OCI-LY1 (cell line): ENCODE measurements around the gene PDE6C.

Experiments
- H2AFZ ChIP-seq: fragments of 200-600 bp; sonication (generic), shearing (Covaris generic); 2 replicates; pipeline ENCODE4 v1.6.0; 2014; ENCODE audit warnings: antibody characterized with exemption, mild to moderate bottlenecking, low read length
- H3F3A ChIP-seq: fragments of 200-600 bp; sonication (generic), shearing (Covaris generic); 2 replicates; pipeline ENCODE4 v1.6.0; 2014; ENCODE audit warnings: mild to moderate bottlenecking, antibody characterized with exemption, low read length, moderate library complexity; ENCODE audit not compliant: insufficient read depth
- H3K27ac ChIP-seq: fragments of 200-600 bp; sonication (generic); 2 replicates; pipeline ENCODE4 v1.5.1; 2014; ENCODE audit warnings: low read length, mixed run types, mild to moderate bottlenecking, low read depth; ENCODE audit not compliant: poor library complexity, severe bottlenecking
- H3K27me3 ChIP-seq: fragments of 200-600 bp; sonication (generic); 2 replicates; pipeline ENCODE4 v1.6.0; 2014; ENCODE audit warnings: antibody characterized with exemption, mild to moderate bottlenecking, low read length, moderate library complexity; ENCODE audit not compliant: insufficient read depth
- H3K36me3 ChIP-seq: fragments of 200-600 bp; sonication (generic); 2 replicates; pipeline ENCODE4 v1.6.1; 2014; ENCODE audit warnings: mild to moderate bottlenecking, antibody characterized with exemption, low read length, moderate library complexity, mixed read lengths; ENCODE audit not compliant: insufficient read depth
- H3K4me1 ChIP-seq: fragments of 200-600 bp; sonication (generic); 2 replicates; pipeline ENCODE4 v1.5.1; 2014; ENCODE audit warnings: mild to moderate bottlenecking, low read length, moderate library complexity; ENCODE audit not compliant: insufficient read depth, severe bottlenecking
- H3K4me2 ChIP-seq: fragments of 200-600 bp; sonication (generic), shearing (Covaris generic); 2 replicates; pipeline ENCODE4 v1.6.1; 2014; ENCODE audit warnings: low read length
- H3K4me3 ChIP-seq: fragments of 200-600 bp; sonication (generic); 2 replicates; pipeline ENCODE4 v1.5.1; 2014; ENCODE audit warnings: low read length, low read depth, mild to moderate bottlenecking, mixed read lengths; ENCODE audit not compliant: poor library complexity, severe bottlenecking
- H3K79me2 ChIP-seq: fragments of 200-600 bp; shearing (Covaris generic); 2 replicates; pipeline ENCODE4 v1.6.1; 2016; ENCODE audit warnings: mixed run types, low read length, mixed read lengths; ENCODE audit not compliant: insufficient read depth
- H3K9ac ChIP-seq: fragments of 200-600 bp; sonication (generic), shearing (Covaris generic); 2 replicates; pipeline ENCODE4 v1.6.1; 2014; ENCODE audit warnings: mild to moderate bottlenecking, low read length, mixed read lengths
- H3K9me2 ChIP-seq: fragments of 200-600 bp; sonication (generic), shearing (Covaris generic); 2 replicates; pipeline ENCODE4 v1.6.1; 2014; ENCODE audit warnings: low read depth, mild to moderate bottlenecking, low read length, mixed read lengths
- H3K9me3 ChIP-seq: fragments of 200-600 bp; shearing (Covaris generic); 2 replicates; pipeline ENCODE4 v1.6.1; 2014; ENCODE audit warnings: low read length, mixed read lengths
- H4K20me1 ChIP-seq: fragments of 200-600 bp; sonication (generic), shearing (Covaris generic); 2 replicates; pipeline ENCODE4 v1.6.0; 2016; ENCODE audit warnings: mild to moderate bottlenecking, low read length; ENCODE audit not compliant: insufficient read depth
- EZH2 ChIP-seq: fragments of 200-600 bp; sonication (generic), shearing (Covaris generic); IDR thresholded peaks from 2 replicates; pipeline ENCODE4 v1.8.0; 2017; ENCODE audit warnings: borderline replicate concordance, mixed run types, mild to moderate bottlenecking, antibody characterized with exemption, low read length, moderate library complexity, mixed read lengths
- TF ChIP-seq, protein P1 (sequence below): fragments of 200-600 bp; sonication (generic), shearing (Covaris generic); IDR thresholded peaks from 2 replicates; pipeline ENCODE4 v1.5.1; 2017; ENCODE audit warnings: mild to moderate bottlenecking, antibody characterized with exemption, low read length, moderate library complexity, mixed read lengths

Gene PDE6C

DNA sequence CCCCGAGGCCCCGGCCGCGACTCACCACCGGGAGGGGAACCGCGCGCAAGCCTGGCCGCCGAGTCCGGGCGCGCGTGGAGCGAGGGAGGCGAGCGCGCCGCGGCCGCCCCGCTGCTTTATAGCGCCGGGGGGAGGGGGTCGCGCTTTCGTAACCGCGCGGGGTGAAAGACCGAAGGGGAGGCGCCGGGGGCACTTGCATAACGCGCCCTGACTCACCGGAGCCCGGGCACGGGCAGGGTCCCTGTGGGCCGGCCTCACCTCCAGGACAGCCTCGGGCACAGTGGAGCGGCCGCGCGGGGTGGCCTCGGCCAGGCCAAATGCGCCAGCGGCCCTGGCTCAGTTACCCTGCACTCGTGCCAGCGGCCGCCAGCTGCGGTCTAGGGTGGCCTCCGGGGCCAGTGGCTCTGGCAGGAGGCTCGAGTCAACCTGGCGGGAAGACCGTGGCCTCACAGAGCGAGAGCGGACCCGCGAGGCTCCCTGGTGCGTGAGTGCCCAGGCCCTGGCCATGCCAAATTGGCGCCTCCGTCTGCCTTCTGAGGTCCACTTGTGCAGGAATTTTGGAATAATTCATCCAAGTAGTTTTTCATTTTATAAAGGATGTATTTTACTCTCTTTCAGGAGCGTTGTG lies 11.1 kb upstream of the PDE6C start, which contains the start of gene RBP4:
TSS of gene RBP4 (minus strand) at position 90 of the 628 bp plus-strand sequence. CDS start 207 bp downstream, outside the sequence.
- no peak within 1 kb of the TSS for H2AFZ ChIP-seq
- no peaks in the 10 kb centered on the region for H4K20me1 ChIP-seq
- no peak within 1 kb of the TSS for H3K4me2 ChIP-seq
- H3K36me3 ChIP-seq, result no peaks in the 10 kb centered on the region
- H3F3A ChIP-seq, result no peaks in the 10 kb centered on the region
- H3K9ac ChIP-seq, result no peak within 1 kb of the TSS
- no peaks in the 10 kb centered on the region for H3K27me3 ChIP-seq
- H3K4me3 ChIP-seq, result no peak within 1 kb of the TSS
- no peaks in the 10 kb centered on the region for H3K4me1 ChIP-seq
- H3K27ac ChIP-seq, result no peak within 1 kb of the TSS
- no peaks in the 10 kb centered on the region for H3K9me2 ChIP-seq
- no peaks in the 10 kb centered on the region for H3K9me3 ChIP-seq
- no peaks in the 10 kb centered on the region for H3K79me2 ChIP-seq
- TF ChIP-seq, protein P1, sequence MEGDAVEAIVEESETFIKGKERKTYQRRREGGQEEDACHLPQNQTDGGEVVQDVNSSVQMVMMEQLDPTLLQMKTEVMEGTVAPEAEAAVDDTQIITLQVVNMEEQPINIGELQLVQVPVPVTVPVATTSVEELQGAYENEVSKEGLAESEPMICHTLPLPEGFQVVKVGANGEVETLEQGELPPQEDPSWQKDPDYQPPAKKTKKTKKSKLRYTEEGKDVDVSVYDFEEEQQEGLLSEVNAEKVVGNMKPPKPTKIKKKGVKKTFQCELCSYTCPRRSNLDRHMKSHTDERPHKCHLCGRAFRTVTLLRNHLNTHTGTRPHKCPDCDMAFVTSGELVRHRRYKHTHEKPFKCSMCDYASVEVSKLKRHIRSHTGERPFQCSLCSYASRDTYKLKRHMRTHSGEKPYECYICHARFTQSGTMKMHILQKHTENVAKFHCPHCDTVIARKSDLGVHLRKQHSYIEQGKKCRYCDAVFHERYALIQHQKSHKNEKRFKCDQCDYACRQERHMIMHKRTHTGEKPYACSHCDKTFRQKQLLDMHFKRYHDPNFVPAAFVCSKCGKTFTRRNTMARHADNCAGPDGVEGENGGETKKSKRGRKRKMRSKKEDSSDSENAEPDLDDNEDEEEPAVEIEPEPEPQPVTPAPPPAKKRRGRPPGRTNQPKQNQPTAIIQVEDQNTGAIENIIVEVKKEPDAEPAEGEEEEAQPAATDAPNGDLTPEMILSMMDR, result no peak
- TF ChIP-seq EZH2, result no peak

DNA sequence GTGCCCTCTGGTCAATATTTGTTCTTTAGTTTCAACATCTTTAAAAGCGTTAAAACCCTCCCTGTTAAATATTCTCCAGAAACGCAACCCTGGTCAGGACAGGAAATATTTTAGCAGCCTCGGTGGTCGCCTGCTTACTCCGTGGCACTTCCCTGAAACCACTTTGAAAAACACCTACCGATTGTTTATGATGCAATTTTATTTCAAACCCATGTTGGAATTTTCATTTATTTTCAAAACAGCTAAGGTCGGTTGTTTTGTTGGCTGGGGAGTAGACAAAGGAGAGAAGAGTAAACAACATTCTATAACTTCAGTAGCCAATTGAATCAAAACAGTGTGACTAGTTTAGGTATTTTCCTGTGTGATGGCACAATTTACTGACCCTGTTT lies 10.6 kb upstream of the PDE6C start:
- Histone ChIP-seq H3K4me3 (no peak overlapping the region), H3K4me2 (no peak overlapping the region), H2AFZ (no peak overlapping the region), H4K20me1 (no peaks in the 10 kb centered on the region), H3K9me2 (no peaks in the 10 kb centered on the region), H3F3A (no peaks in the 10 kb centered on the region), H3K4me1 (no peaks in the 10 kb centered on the region), H3K79me2 (no peaks in the 10 kb centered on the region), H3K9ac (no peak overlapping the region), H3K27me3 (no peaks in the 10 kb centered on the region), H3K9me3 (no peaks in the 10 kb centered on the region), H3K27ac (no peak overlapping the region), H3K36me3 (no peaks in the 10 kb centered on the region)
- TF ChIP-seq, protein P1, result no peak
- no peak for TF ChIP-seq EZH2

DNA sequence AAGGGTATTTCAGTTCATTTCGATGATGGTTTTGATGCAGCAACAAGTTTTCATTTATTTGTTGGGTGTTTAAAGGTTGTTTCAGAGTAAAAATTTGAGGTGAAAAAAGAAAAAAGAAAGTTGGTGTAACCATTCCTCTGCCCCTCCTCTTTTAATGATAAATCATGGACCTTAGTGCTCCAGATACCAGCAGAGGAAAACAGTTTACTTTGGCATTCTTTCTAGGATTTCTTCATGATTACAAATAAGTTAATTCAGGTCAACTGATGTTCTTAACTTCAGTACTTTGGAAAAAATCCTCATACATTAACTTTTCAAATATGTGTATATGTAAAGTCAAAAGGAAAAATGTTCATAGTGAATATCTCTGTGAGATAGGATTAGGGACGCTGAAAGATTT lies 9.3 kb upstream of the PDE6C start:
- no peak for TF ChIP-seq EZH2
- TF ChIP-seq, protein P1, result no peak
- H3F3A ChIP-seq, result no peaks in the 10 kb centered on the region

More for the DNA sequence above, 9.3 kb upstream of the PDE6C start:
- Histone ChIP-seq H3K27me3 (no peaks in the 10 kb centered on the region), H3K27ac (no peak overlapping the region), H4K20me1 (no peaks in the 10 kb centered on the region), H2AFZ (no peak overlapping the region), H3K4me3 (no peak overlapping the region), H3K79me2 (no peaks in the 10 kb centered on the region), H3K9me2 (no peaks in the 10 kb centered on the region), H3K4me1 (no peaks in the 10 kb centered on the region), H3K36me3 (no peaks in the 10 kb centered on the region), H3K9me3 (no peaks in the 10 kb centered on the region), H3K9ac (no peak overlapping the region), H3K4me2 (no peak overlapping the region)
